Activated CD8-positive, alpha-beta T cell treated with anti-CD3 and anti-CD28 coated beads for 36 hours (primary cell): ENCODE results near the gene C10orf71. TPM values are rescaled to one million over a fixed set of nuclear protein-coding genes. Genes with fewer than 3 reads are reported as not detected.

Experiments used
- ATAC-seq: fragments of 200-7000 bp; cut with Tn5 transposase; one replicate; pipeline ENCODE4 v1.10.0; 2021; ENCODE audit warnings: mild to moderate bottlenecking, moderate library complexity
- CTCF ChIA-PET: fragments of 350-600 bp; sonication (Branson Sonifier 250); formaldehyde crosslinking; loops from one replicate; lab custom pipeline; 2021; ENCODE audit warnings: antibody characterized with exemption; lab: Charles Lee
- POLR2A ChIA-PET: fragments of 350-600 bp; sonication (Branson Sonifier 250); formaldehyde crosslinking; loops from one replicate; lab custom pipeline; 2021; ENCODE audit warnings: antibody characterized with exemption; lab: Charles Lee
- DNase-seq: peaks from one replicate; pipeline ENCODE4 v3.0.0-alpha.2; 2020
- H3K27ac Mint-ChIP-seq: one replicate; pipeline ENCODE4 v1.8.0; 2021; ENCODE audit warnings: mild to moderate bottlenecking, mixed read lengths
- H3K27me3 Mint-ChIP-seq: one replicate; pipeline ENCODE4 v1.8.0; 2021; ENCODE audit warnings: mixed read lengths
- H3K36me3 Mint-ChIP-seq: one replicate; pipeline ENCODE4 v1.8.0; 2021; ENCODE audit warnings: low read depth, mixed read lengths
- H3K4me1 Mint-ChIP-seq: one replicate; pipeline ENCODE4 v1.8.0; 2021; ENCODE audit warnings: low read depth, mixed read lengths
- H3K4me3 Mint-ChIP-seq: one replicate; pipeline ENCODE4 v1.8.0; 2021; ENCODE audit warnings: mild to moderate bottlenecking, moderate library complexity, mixed read lengths
- H3K9me3 Mint-ChIP-seq: one replicate; pipeline ENCODE4 v1.8.0; 2021; ENCODE audit warnings: mixed read lengths
- CTCF ChIP-seq: fragments of 200-600 bp; IDR thresholded peaks from one replicate; pipeline ENCODE4 v1.8.0; 2022; ENCODE audit warnings: antibody characterized with exemption, mild to moderate bottlenecking
- intact Hi-C: fragments of 100-400 bp; cut with micrococcal nuclease; formaldehyde crosslinking; loops from one replicate; pipeline ENCODE4 v1.10.0; 2022
- total RNA-seq, 2 experiments: library from RNA; stranded (reverse); gene quantifications; one replicate each; pipeline ENCODE4 v1.2.3, GENCODE V29; 2021

The C10orf71 gene
- total RNA-seq, 2 experiments from 2014 or later = not detected

- POLR2A ChIA-PET = no interaction called here
- Mint-ChIP-seq H3K27me3 (no peaks in the 10 kb centered on the region), H3K27ac (no peak overlapping the region), H3K4me1 (no peaks in the 10 kb centered on the region), H3K36me3 (no peaks in the 10 kb centered on the region), H3K4me3 (no peak overlapping the region), H3K9me3 (no peaks in the 10 kb centered on the region)
- TF ChIP-seq CTCF = no peak
- DNase-seq (no peak), ATAC-seq (no peak)
- intact Hi-C loops = no loop called here
- CTCF ChIA-PET = no interaction called here
These were observed 69.3 kb downstream of the C10orf71 start for GRCh38 chr10:49368256-49368655.

GRCh38 chr10:49369216-49370162 lies 70.5 kb downstream of the C10orf71 start:
- ChIA-PET POLR2A (no interaction called here), CTCF (no interaction called here)
- no peak overlapping the region for H3K4me3 Mint-ChIP-seq
- no peaks in the 10 kb centered on the region for H3K9me3 Mint-ChIP-seq
- intact Hi-C loops = no loop called here
- DNase-seq (no peak), ATAC-seq (no peak)
- no peaks in the 10 kb centered on the region for H3K4me1 Mint-ChIP-seq
- no peaks in the 10 kb centered on the region for H3K27me3 Mint-ChIP-seq
- no peak overlapping the region for H3K27ac Mint-ChIP-seq
- no peaks in the 10 kb centered on the region for H3K36me3 Mint-ChIP-seq
- no peak for TF ChIP-seq CTCF

- Mint-ChIP-seq H3K4me3 (no peak overlapping the region), H3K4me1 (no peaks in the 10 kb centered on the region), H3K27ac (no peak overlapping the region), H3K27me3 (no peaks in the 10 kb centered on the region), H3K36me3 (no peaks in the 10 kb centered on the region), H3K9me3 (no peaks in the 10 kb centered on the region)
- intact Hi-C loops = no loop called here
- no peak for ATAC-seq
- ChIA-PET CTCF (no interaction called here), POLR2A (no interaction called here)
- TF ChIP-seq CTCF = no peak
- DNase-seq = no peak
These were observed 71.5 kb downstream of the C10orf71 start for GRCh38 chr10:49370326-49371100.

GRCh38 chr10:49371967-49372366 lies 73.0 kb downstream of the C10orf71 start:
- DNase-seq (no peak), ATAC-seq (no peak)
- POLR2A ChIA-PET = interaction anchor here (0.6 kb wide), 1 partner anchor 232 kb away, joined by 3 read pairs; no protein-coding TSS in a partner anchor
- H3K27me3 Mint-ChIP-seq = peaks cover 1% of the 10 kb centered on the region
- no peaks in the 10 kb centered on the region for H3K4me1 Mint-ChIP-seq
- CTCF ChIA-PET = no interaction called here
- no peak overlapping the region for H3K27ac Mint-ChIP-seq
- TF ChIP-seq CTCF = no peak
- H3K9me3 Mint-ChIP-seq = no peaks in the 10 kb centered on the region
- H3K36me3 Mint-ChIP-seq = no peaks in the 10 kb centered on the region
- intact Hi-C loops = no loop called here
- H3K4me3 Mint-ChIP-seq = no peak overlapping the region

GRCh38 chr10:49373361-49373760 lies 74.4 kb downstream of the C10orf71 start:
- ChIA-PET POLR2A (no interaction called here), CTCF (no interaction called here)
- ATAC-seq = no peak
- TF ChIP-seq CTCF = no peak
- Mint-ChIP-seq H3K4me1 (no peaks in the 10 kb centered on the region), H3K4me3 (no peak overlapping the region), H3K36me3 (no peaks in the 10 kb centered on the region), H3K27me3 (peaks cover 1% of the 10 kb centered on the region), H3K9me3 (no peaks in the 10 kb centered on the region), H3K27ac (no peak overlapping the region)
- no peak for DNase-seq
- intact Hi-C loops = no loop called here
